Fibroblast of skin of abdomen (primary cell): ENCODE measurements around the gene CDON.
"Not testable (repeated sequence)": the region's sequence is repeated elsewhere in the genome, so short reads cannot be mapped to it uniquely, and the experiment has no call there.

ENCODE experiments used
- DNase-seq: peaks from one replicate; pipeline ENCODE4 v3.0.0-alpha.2; 2013

The CDON gene

DNA sequence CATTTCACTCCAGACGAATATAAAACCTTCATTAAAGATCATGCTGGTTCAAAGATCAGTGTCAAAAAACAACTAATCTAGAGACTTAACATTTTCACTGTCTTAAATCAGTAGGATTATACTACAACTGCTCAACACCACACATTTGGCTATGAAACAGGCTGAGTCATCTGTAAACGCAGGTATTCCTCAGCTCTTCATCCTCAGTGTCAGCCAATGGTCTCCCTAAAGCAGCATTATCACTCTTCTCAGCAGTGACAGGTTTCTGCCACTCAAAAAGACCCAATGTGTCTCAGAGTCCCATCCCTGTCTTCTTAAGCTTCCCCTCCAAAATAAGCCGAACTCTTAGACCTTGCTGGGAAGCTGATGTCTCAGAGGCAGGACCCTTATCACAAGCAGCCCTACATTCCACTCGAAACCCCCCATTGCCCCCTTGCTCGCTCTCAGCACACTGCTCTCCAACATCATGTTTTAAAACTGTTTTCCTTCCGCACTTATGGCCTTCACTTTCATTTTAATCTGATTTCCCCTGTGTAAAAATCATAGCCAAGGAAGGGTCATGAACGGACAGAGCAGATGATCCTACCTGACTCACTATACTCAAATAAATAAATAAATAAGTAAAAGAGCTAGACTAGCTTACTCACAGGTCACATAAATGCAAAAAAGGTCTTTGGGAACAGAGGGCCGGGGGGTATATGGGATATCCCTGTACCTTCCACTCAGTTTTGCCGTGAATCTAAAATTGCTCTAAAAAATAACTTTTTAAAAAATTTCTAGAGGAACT lies 23.0 kb downstream of the CDON start:
- DNase-seq, result no peak

- no peak for DNase-seq
Observed at GRCh38 chr11:126035718-126036117, 26.9 kb downstream of the CDON start.

GRCh38 chr11:126034933-126035425 lies 27.7 kb downstream of the CDON start:
- no peak for DNase-seq

DNA sequence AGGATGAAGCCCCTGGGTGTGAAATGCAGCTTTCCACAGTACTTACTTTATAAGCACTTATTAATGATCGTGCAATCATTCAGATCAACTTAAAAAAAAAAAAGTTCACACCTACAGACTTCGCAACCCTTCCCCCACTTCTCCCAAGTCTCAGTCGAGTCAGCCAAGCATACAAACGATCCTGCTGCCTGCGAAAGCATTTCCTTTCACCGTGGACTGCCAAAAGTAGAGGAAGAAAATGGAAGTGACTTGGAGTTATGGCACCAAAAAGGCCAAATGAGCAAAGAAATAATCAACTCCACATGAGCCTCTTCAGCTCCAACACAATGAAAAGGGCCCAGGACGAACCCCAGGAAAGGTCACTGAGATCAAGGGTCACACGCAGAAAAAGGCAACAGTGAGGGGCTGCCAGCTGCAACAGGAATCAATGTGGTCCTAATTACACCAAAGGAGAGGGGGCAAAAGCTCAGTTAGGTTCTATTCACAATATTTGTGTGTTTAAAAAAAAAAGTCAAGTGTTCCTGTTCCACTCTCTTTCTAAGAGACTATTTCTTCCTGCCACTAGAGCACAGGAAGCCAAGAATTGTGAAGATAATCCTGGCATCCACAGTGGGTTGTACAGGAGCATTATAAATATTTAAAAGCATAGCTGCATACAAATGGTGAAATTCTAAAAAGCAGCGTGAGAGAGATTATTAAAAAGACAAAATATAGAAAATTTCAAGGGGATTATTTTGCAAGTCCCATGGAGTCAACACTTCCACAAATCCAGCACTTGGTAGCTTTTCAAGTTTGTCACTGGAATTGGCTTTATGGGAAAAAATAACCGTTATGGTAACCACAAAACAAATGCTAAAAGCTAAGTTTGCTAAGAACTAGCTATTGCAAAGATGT lies 28.4 kb downstream of the CDON start:
- no peak for DNase-seq

DNA sequence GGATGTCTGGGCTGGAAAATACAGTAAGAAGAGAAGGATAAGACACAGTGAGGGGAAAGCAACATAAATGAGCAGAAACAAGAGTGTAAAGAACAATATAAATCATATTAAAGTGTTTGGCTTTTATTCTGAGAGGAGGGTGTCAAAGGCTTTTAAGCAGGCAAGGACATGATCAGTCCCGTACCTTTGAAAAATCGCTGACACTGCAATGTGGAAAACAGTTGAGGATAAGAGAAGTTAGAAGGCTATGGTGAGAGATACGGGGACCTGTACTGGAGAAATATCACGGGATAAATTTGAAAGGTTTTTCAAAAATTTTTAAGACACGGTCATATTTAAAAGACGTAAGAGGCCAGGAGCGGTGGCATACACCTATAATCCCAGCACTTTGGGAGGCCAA lies 30.3 kb downstream of the CDON start:
- no peak for DNase-seq

DNA sequence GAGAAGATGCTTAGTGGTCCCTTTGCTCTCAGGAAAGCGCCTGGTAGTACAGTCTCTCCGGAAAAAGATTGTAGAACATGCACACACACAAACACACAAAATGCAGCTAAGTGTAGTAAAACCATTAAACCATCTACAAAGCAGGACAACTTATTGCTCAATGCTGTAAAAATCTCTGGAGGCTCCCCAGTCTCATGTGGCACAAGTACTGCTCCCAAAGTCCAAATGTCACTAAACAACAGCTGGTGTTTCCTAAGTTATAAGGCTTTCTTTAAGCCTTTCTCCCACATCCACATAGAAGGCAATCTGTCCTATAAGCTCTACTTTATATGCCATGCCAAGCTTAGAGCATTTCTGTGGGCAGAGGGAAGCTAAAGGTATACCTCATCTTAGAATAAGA lies 32.9 kb downstream of the CDON start:
- no peak for DNase-seq

DNA sequence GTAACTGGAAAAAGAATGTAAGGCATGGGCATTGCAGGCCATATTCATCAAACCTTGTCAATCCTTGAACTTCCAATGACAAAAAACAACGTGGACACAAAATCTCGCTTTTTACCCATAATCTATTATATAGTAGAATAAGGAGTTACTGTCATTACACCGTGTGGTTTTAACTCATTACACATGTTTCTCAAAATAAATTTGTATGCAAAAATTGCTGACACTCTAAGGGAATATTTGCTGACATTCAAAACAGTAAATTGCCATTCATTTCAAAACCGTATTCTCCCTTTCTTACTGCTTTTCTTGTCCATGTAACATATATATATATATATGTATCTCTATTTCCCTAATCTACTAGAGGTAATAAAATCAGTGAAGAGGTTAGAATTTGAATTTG lies 33.4 kb downstream of the CDON start:
- no peak for DNase-seq

- not testable (repeated sequence) for DNase-seq
Observed at GRCh38 chr11:126028534-126028933, 34.1 kb downstream of the CDON start.

GRCh38 chr11:126026579-126026978 lies 36.1 kb downstream of the CDON start:
- no peak for DNase-seq

GRCh38 chr11:126025822-126026221 lies 36.8 kb downstream of the CDON start:
- no peak for DNase-seq

GRCh38 chr11:126024123-126024522 lies 38.5 kb downstream of the CDON start:
- DNase-seq, result no peak

GRCh38 chr11:126012852-126013251 lies 49.8 kb downstream of the CDON start:
- DNase-seq, result no peak

- no peak for DNase-seq
Observed at GRCh38 chr11:126011754-126012153, 50.9 kb downstream of the CDON start.

GRCh38 chr11:126011265-126011664 lies 51.4 kb downstream of the CDON start:
- no peak for DNase-seq

- no peak for DNase-seq
Observed at GRCh38 chr11:126008956-126009355, 53.7 kb downstream of the CDON start.

DNA sequence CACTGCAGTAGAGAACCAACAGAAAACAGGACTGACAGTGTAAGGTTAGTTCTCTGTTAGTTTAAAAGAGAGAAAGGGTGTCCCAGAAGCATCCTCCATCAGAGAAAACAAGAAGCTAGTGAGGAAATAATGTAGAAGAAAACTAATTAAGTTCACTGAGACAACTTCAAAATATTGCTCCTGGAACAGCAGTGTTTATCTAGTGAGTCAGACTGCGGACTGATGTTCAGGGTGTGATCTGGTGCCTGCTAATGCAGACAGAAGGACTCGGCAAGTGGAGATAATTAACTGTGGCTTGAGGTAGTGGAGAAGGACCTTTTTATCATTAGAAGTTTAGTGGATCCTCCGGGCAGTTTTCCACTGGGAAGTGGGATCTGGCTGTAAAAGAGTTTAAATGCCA lies 55.4 kb downstream of the CDON start:
- peak; percentile 57 for DNase-seq

- DNase-seq, result no peak
Observed at GRCh38 chr11:126006068-126006467, 56.6 kb downstream of the CDON start.

- no peak for DNase-seq
Observed at GRCh38 chr11:126002181-126002580, 60.5 kb downstream of the CDON start.

- peak; percentile 32 for DNase-seq
Observed at GRCh38 chr11:125999234-125999880, 63.3 kb downstream of the CDON start.

- DNase-seq, result no peak
Observed at GRCh38 chr11:125998267-125998666, 64.4 kb downstream of the CDON start.

DNA sequence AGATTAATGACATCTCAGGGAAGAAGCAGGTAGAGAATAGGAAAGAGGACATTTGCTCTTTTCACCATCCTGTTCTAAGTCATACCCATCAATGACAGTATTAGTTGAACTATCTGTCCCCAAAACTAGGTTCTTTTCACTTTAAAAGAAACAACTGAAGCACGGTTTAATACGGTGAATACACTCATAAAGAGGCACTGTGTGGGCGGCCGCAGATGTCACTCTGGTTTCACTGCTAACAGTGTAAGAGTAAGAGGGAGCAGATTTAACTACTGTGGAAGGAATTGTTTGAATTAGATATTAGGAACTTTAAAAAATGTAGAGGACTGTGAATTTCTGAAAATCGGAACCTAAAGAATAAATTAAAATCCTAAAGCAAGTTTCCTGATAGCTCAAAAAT lies 67.4 kb downstream of the CDON start:
- DNase-seq, result peak; percentile 10

DNA sequence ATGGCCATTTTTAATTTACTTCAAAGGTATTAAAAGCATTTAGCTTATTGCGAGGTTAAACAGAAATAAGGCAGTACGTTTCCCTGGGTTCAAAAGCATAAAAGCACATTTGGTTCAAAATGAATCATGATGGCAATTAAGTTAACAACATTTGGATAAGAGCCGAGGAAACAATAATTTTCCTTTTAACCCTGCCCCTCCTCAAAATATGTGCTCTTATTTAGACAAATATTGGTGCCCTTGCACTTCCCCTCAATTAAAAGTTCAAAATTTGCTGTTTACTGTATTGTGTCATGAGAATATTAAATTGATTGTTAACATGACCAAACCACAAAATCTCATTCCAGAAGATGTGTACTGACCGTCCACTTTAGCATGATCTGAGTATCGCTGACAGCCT lies 68.2 kb downstream of the CDON start:
- no peak for DNase-seq

- DNase-seq, result no peak
Observed at GRCh38 chr11:125992893-125993292, 69.8 kb downstream of the CDON start.
